HCT116 (cell line): Measurements from ENCODE around the gene FTO. TPM values are rescaled to one million over a fixed set of nuclear protein-coding genes. Genes with fewer than 3 reads are reported as not detected.

Experiments
- CTCF ChIP-seq, 3 experiments: fragments of 200-600 bp in 1 of 3; sonication (generic) in 1 of 3; IDR thresholded peaks in 2 of 3; conservative IDR thresholded peaks in 1 of 3; 2 replicates each; pipeline ENCODE4 v1.5.1; 2012 to 2017; ENCODE audit warnings: low read depth in 2 of 3, low read length in 2 of 3, antibody characterized with exemption in 1 of 3, borderline replicate concordance in 1 of 3, control low read depth in 1 of 3, mild to moderate bottlenecking in 1 of 3, mixed read lengths in 1 of 3, mixed run types in 1 of 3, moderate library complexity in 1 of 3; ENCODE audit not compliant: insufficient read depth in 1 of 3
- EZH2phosphoT487 ChIP-seq: fragments of 200-600 bp; IDR thresholded peaks from 2 replicates; pipeline ENCODE4 v1.6.1; 2018; ENCODE audit warnings: antibody characterized with exemption, borderline replicate concordance
- RAD21 ChIP-seq: IDR thresholded peaks from 2 replicates; pipeline ENCODE4 v1.6.1; 2012; ENCODE audit warnings: low read depth, mild to moderate bottlenecking
- SRF ChIP-seq: IDR thresholded peaks from 2 replicates; pipeline ENCODE4 v1.6.1; 2012; ENCODE audit warnings: low read depth
- ZNF274 ChIP-seq: fragments of 200-500 bp; sonication (Bioruptor generic); IDR thresholded peaks from 2 replicates; pipeline ENCODE4 v1.6.1; 2014; ENCODE audit warnings: mild to moderate bottlenecking, low read depth, low read length, inconsistent platforms
- total RNA-seq: library from RNA; stranded (reverse); gene quantifications from one replicate; pipeline ENCODE4 v1.2.1, GENCODE V29; 2021; ENCODE audit not compliant: unreplicated experiment
- TF ChIP-seq, protein P1 (sequence below): IDR thresholded peaks from 2 replicates; pipeline ENCODE4 v1.6.1; 2011; ENCODE audit warnings: mild to moderate bottlenecking, low read length, moderate library complexity; ENCODE audit not compliant: insufficient replicate concordance; ENCODE audit errors: extremely low read depth
- TF ChIP-seq, protein P2 (sequence below): IDR thresholded peaks from 2 replicates; pipeline ENCODE4 v1.6.1; 2012; ENCODE audit warnings: low read depth

The FTO gene
- total RNA-seq, 1 experiment from 2014 or later = 55.2 TPM

GRCh38 chr16:53745753-53746266 lies 41.9 kb downstream of the FTO start (continued):
- TF ChIP-seq, protein P1, sequence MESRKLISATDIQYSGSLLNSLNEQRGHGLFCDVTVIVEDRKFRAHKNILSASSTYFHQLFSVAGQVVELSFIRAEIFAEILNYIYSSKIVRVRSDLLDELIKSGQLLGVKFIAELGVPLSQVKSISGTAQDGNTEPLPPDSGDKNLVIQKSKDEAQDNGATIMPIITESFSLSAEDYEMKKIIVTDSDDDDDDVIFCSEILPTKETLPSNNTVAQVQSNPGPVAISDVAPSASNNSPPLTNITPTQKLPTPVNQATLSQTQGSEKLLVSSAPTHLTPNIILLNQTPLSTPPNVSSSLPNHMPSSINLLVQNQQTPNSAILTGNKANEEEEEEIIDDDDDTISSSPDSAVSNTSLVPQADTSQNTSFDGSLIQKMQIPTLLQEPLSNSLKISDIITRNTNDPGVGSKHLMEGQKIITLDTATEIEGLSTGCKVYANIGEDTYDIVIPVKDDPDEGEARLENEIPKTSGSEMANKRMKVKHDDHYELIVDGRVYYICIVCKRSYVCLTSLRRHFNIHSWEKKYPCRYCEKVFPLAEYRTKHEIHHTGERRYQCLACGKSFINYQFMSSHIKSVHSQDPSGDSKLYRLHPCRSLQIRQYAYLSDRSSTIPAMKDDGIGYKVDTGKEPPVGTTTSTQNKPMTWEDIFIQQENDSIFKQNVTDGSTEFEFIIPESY = no peak
- TF ChIP-seq, protein P2, sequence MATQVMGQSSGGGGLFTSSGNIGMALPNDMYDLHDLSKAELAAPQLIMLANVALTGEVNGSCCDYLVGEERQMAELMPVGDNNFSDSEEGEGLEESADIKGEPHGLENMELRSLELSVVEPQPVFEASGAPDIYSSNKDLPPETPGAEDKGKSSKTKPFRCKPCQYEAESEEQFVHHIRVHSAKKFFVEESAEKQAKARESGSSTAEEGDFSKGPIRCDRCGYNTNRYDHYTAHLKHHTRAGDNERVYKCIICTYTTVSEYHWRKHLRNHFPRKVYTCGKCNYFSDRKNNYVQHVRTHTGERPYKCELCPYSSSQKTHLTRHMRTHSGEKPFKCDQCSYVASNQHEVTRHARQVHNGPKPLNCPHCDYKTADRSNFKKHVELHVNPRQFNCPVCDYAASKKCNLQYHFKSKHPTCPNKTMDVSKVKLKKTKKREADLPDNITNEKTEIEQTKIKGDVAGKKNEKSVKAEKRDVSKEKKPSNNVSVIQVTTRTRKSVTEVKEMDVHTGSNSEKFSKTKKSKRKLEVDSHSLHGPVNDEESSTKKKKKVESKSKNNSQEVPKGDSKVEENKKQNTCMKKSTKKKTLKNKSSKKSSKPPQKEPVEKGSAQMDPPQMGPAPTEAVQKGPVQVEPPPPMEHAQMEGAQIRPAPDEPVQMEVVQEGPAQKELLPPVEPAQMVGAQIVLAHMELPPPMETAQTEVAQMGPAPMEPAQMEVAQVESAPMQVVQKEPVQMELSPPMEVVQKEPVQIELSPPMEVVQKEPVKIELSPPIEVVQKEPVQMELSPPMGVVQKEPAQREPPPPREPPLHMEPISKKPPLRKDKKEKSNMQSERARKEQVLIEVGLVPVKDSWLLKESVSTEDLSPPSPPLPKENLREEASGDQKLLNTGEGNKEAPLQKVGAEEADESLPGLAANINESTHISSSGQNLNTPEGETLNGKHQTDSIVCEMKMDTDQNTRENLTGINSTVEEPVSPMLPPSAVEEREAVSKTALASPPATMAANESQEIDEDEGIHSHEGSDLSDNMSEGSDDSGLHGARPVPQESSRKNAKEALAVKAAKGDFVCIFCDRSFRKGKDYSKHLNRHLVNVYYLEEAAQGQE = no peak
- no peak for TF ChIP-seq EZH2phosphoT487
- TF ChIP-seq ZNF274 = no peak
- TF ChIP-seq SRF = no peak
- TF ChIP-seq RAD21 = 0 out of 2 replicates have a peak, but pooled peaks have one; percentile 21
- peak in 2 of 3 experiments; percentile 26 to 41; a peak in 3 of 6 replicates for TF ChIP-seq CTCF (IDR thresholded peaks at IDR 0.05 in 2 of 3, conservative IDR thresholded peaks at IDR 0.05 in 1 of 3; ENCODE audit: borderline replicate concordance in 1 of 3, insufficient read depth in 1 of 3, low read depth in 2 of 3, low read length in 2 of 3)
